ENCODE measurements around the gene PPARGC1A. TPM values are rescaled to one million over a fixed set of nuclear protein-coding genes. Genes with fewer than 3 reads are reported as not detected.
A peak's percentile ranks its signal among the peaks of the same experiment; 100 is the strongest.

The PPARGC1A gene
- total and polyA plus RNA-seq, 2 experiments from 2014 or later = 6.7 to 16.6 TPM

DNA sequence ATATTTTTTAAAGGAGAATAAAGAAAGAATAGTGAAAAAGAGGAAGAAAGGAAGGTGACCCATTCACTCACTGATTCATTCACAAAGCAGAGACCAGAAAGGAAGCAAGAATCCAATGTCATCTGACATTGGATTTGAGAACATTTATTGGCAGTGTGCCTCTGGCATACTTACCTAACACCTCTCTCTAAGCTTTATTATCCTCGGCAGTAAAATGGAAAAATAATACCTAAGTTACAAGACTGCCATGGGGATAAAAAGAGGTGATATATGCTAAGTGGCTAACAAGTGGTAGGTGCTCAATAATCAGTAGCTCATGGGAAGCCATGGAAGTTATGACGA lies 41.6 kb upstream of the PPARGC1A start:
- H3K4me1 ChIP-seq (ENCODE audit: insufficient read depth) = peaks cover 20% of the 10 kb centered on the region
- no peaks in the 10 kb centered on the region for H3K9me2 ChIP-seq (replicated peaks; ENCODE audit: insufficient read depth)
- H3K27ac ChIP-seq = peak overlapping the region; percentile 91
- DNase-seq (ENCODE audit: low spot score) = peak; percentile 19
- WGBS (ENCODE audit: low lambda C conversion rate, missing lambda C conversion rate) = 61% methylated on average over 2 of the region's 2 CpGs
- peak overlapping the region; percentile 37 for H3K4me2 ChIP-seq
- H3K9me3 ChIP-seq (ENCODE audit: low read depth) = no peaks in the 10 kb centered on the region
- H3K4me3 ChIP-seq = no peak overlapping the region
- H3K36me3 ChIP-seq (replicated peaks; ENCODE audit: insufficient read depth, low read depth) = no peaks in the 10 kb centered on the region
- H3K79me2 ChIP-seq = no peaks in the 10 kb centered on the region
- H4K20me1 ChIP-seq (ENCODE audit: insufficient read depth, poor library complexity, severe bottlenecking) = no peaks in the 10 kb centered on the region
- no peak for TF ChIP-seq EZH2phosphoT487 (IDR thresholded peaks at IDR 0.05; ENCODE audit: low read depth, severe bottlenecking, unreplicated experiment)
- TF ChIP-seq, protein P1, sequence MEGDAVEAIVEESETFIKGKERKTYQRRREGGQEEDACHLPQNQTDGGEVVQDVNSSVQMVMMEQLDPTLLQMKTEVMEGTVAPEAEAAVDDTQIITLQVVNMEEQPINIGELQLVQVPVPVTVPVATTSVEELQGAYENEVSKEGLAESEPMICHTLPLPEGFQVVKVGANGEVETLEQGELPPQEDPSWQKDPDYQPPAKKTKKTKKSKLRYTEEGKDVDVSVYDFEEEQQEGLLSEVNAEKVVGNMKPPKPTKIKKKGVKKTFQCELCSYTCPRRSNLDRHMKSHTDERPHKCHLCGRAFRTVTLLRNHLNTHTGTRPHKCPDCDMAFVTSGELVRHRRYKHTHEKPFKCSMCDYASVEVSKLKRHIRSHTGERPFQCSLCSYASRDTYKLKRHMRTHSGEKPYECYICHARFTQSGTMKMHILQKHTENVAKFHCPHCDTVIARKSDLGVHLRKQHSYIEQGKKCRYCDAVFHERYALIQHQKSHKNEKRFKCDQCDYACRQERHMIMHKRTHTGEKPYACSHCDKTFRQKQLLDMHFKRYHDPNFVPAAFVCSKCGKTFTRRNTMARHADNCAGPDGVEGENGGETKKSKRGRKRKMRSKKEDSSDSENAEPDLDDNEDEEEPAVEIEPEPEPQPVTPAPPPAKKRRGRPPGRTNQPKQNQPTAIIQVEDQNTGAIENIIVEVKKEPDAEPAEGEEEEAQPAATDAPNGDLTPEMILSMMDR (IDR thresholded peaks at IDR 0.05; ENCODE audit: poor library complexity) = no peak
- TF ChIP-seq EZH2 (IDR thresholded peaks at IDR 0.05; ENCODE audit: borderline replicate concordance) = no peak
- H2AFZ ChIP-seq = no peak overlapping the region
- no peaks in the 10 kb centered on the region for H3K27me3 ChIP-seq

DNA sequence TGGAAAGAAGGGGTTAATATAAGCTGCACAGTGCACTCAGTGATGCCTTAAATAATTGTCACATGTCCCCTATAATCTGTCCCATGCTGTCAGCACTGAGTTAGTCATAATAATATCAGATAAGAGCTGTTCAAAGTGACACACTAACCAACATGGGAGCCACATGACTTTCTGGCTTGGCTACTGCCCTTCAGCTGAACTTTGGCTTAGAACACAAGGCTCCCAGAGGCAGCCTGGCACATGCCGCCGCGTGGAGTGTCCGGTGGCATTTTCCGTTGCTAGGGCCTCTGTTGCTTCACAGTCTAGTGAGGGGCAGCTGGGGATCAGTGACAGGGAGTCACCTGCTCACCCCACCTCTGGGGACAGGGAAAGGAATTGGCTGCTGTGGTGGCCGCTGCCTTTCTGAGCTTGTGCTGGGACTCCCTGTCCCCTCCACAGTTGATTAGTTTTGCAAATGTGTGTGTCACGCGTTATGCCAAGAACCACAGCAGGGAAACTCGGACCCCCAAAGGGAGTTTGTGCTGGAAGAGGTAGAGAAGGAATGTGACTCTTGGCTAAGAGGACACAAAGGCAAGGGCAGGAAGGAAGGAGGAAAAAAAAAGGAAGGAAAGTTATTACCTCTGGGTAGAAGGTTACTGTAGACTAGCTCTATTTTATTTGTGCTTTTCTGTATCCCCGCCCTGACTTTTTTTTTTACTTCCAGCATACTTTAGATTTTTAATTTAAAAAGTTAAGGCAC lies 41.1 kb upstream of the PPARGC1A start:
- TF ChIP-seq, protein P1 (IDR thresholded peaks at IDR 0.05; ENCODE audit: poor library complexity) = no peak
- Histone ChIP-seq H3K9me2 (replicated peaks; ENCODE audit: insufficient read depth) (no peaks in the 10 kb centered on the region), H4K20me1 (ENCODE audit: insufficient read depth, poor library complexity, severe bottlenecking) (no peaks in the 10 kb centered on the region), H3K27ac (peak overlapping the region; percentile 91), H3K27me3 (no peaks in the 10 kb centered on the region), H2AFZ (no peak overlapping the region), H3K4me2 (peak overlapping the region; percentile 37), H3K4me3 (no peak overlapping the region), H3K36me3 (replicated peaks; ENCODE audit: insufficient read depth, low read depth) (no peaks in the 10 kb centered on the region), H3K9me3 (ENCODE audit: low read depth) (no peaks in the 10 kb centered on the region), H3K4me1 (ENCODE audit: insufficient read depth) (peaks cover 20% of the 10 kb centered on the region), H3K79me2 (no peaks in the 10 kb centered on the region)
- peak; percentile 84 for DNase-seq (ENCODE audit: low spot score)
- WGBS (ENCODE audit: low lambda C conversion rate, missing lambda C conversion rate) = 46% methylated on average over 10 of the region's 10 CpGs

DNA sequence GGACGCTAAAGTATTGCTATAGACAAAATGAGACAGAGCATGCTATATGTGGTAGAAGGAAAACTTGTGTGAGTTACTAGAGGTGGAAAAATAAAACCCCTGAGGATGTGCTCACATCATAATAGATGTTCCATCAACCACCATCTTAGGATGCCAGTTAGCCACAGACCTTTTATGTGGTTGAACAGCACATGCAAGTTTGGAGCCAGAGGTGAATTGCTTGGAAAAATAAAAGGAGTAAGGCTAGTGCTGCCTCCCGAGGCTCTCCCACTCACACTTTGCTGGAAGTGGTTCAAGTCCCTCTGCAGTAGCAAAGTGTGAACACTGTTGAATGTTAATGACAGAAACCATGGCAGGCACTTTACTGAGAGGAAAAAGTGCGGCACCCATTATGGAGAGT lies 39.4 kb upstream of the PPARGC1A start:
- TF ChIP-seq EZH2 (IDR thresholded peaks at IDR 0.05; ENCODE audit: borderline replicate concordance) (no peak), EZH2phosphoT487 (IDR thresholded peaks at IDR 0.05; ENCODE audit: low read depth, severe bottlenecking, unreplicated experiment) (no peak)
- TF ChIP-seq, protein P1 (IDR thresholded peaks at IDR 0.05; ENCODE audit: poor library complexity) = no peak
- Histone ChIP-seq H4K20me1 (ENCODE audit: insufficient read depth, poor library complexity, severe bottlenecking) (no peaks in the 10 kb centered on the region), H2AFZ (no peak overlapping the region), H3K27me3 (no peaks in the 10 kb centered on the region), H3K9me2 (replicated peaks; ENCODE audit: insufficient read depth) (no peaks in the 10 kb centered on the region), H3K27ac (peak overlapping the region; percentile 84), H3K79me2 (no peaks in the 10 kb centered on the region), H3K36me3 (replicated peaks; ENCODE audit: insufficient read depth, low read depth) (no peaks in the 10 kb centered on the region), H3K4me1 (ENCODE audit: insufficient read depth) (peaks cover 20% of the 10 kb centered on the region), H3K4me3 (no peak overlapping the region), H3K4me2 (no peak overlapping the region), H3K9me3 (ENCODE audit: low read depth) (no peaks in the 10 kb centered on the region)
- 84% methylated on average over 3 of the region's 3 CpGs for whole genome bisulfite sequencing (ENCODE audit: low lambda C conversion rate, missing lambda C conversion rate)
- no peak for DNase-seq (ENCODE audit: low spot score)
